GM19324 (cell line): ENCODE measurements around the gene BCAT1.
"Not testable (repeated sequence)": the region's sequence is repeated elsewhere in the genome, so short reads cannot be mapped to it uniquely, and the experiment has no call there.

ENCODE experiments used
- ATAC-seq: cut with Tn5 transposase; IDR thresholded peaks from one replicate; pipeline ENCODE4 v1.9.1; 2021; ENCODE audit warnings: mild to moderate bottlenecking, moderate library complexity; ENCODE audit not compliant: unreplicated experiment, low FRiP score

The BCAT1 gene

GRCh38 chr12:24822121-24822899 lies 126.6 kb downstream of the BCAT1 start:
- no peak for ATAC-seq

- ATAC-seq, result no peak
Observed at GRCh38 chr12:24821691-24822090, 127.2 kb downstream of the BCAT1 start.

GRCh38 chr12:24820872-24821271 lies 128.0 kb downstream of the BCAT1 start:
- no peak for ATAC-seq

GRCh38 chr12:24818351-24818750 lies 130.6 kb downstream of the BCAT1 start:
- ATAC-seq, result no peak

GRCh38 chr12:24815114-24815423 lies 133.8 kb downstream of the BCAT1 start:
- ATAC-seq, result peak; percentile 45

GRCh38 chr12:24814379-24815113 lies 134.4 kb downstream of the BCAT1 start:
- ATAC-seq, result peak; percentile 75

GRCh38 chr12:24810378-24810777 lies 138.5 kb downstream of the BCAT1 start:
- ATAC-seq, result no peak

- not testable (repeated sequence) for ATAC-seq
Observed at GRCh38 chr12:24809306-24809705, 139.6 kb downstream of the BCAT1 start.

GRCh38 chr12:24808651-24809050 lies 140.2 kb downstream of the BCAT1 start:
- ATAC-seq, result no peak

GRCh38 chr12:24806386-24806785 lies 142.5 kb downstream of the BCAT1 start:
- no peak for ATAC-seq

GRCh38 chr12:24803430-24804245 lies 145.3 kb downstream of the BCAT1 start:
- ATAC-seq, result no peak

- ATAC-seq, result peak; percentile 76
Observed at GRCh38 chr12:24798335-24798734, 150.6 kb downstream of the BCAT1 start.

- no peak for ATAC-seq
Observed at GRCh38 chr12:24797901-24798300, 151.0 kb downstream of the BCAT1 start.

GRCh38 chr12:24796876-24797275 lies 152.0 kb downstream of the BCAT1 start:
- ATAC-seq, result no peak

GRCh38 chr12:24795699-24796347 lies 153.1 kb downstream of the BCAT1 start:
- ATAC-seq, result no peak

GRCh38 chr12:24791622-24792021 lies 157.3 kb downstream of the BCAT1 start:
- ATAC-seq, result no peak

GRCh38 chr12:24788886-24789285 lies 160.0 kb downstream of the BCAT1 start:
- no peak for ATAC-seq

GRCh38 chr12:24780697-24781368 lies 168.1 kb downstream of the BCAT1 start:
- ATAC-seq, result no peak

- ATAC-seq, result no peak
Observed at GRCh38 chr12:24778486-24779304, 170.2 kb downstream of the BCAT1 start.
